ENCODE results near the gene FBLN1.
"Not testable (repeated sequence)": the region's sequence is repeated elsewhere in the genome, so short reads cannot be mapped to it uniquely, and the experiment has no call there.

FBLN1 gene

DNA sequence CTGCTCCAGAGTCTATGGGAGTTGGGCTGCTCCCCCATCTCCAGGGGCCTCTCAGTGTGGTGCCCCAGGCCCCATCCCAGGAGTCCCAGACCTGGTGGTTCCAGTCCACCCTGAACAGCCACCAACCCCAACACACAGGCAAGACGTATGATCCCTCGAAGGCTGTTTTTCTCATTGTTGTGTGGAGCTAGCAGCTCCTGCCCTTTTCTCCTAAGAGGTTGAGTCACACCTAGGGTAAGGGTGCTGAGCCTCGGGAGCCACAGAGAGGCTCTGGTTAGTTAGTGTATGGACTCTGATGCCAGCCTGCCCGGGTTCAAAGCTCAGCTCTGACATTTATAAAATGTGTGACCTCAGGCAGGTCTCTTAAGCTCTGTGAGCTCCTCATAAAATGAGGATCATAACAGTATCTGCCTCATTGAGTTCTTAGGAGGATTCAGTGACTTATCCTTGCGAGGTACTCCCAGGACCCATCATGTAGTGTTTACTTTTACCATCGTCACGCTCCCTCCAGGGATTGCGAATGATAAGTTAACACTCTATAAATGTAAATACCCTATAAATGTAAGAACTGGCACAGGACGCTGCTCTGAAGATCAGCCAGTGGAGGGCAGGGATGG is 47.2 kb downstream of the FBLN1 start:
- DNase-seq: no peak

DNA sequence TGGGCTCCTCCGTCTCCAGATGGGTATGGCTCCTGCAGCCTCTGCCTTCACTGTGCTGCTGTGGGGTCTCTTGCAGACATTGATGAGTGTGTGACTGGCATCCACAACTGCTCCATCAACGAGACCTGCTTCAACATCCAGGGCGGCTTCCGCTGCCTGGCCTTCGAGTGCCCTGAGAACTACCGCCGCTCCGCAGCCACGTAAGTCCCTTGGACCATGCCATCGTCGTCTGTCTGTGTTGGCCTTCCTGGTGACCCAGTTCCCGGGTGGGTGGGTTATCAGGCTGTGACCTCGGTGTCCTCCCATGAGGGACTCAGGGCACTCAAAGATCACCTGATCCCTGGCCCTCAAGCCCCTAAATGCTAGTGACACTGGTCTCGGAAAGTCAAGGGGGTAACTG is 47.7 kb downstream of the FBLN1 start:
- no peak for DNase-seq

DNA sequence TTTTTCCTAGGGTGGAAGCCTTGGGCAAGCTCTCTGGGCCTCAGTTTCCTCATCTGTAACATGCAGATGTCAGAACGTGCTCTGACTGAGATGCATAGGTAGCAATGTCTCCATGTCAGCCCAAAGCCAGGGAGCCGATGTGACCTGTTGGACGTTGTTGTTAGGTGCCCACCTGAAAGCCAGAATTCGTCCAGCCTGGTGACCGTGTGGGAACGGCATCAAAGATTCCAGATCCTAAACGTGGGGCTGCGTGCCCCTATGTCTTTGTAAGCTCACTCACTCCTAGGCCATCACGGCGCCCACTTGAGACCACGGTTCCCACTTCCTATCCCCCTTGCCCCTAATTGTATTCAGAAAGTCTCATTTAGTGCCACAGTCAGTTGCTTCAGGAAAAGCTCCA is 48.2 kb downstream of the FBLN1 start:
- DNase-seq: no peak

DNA sequence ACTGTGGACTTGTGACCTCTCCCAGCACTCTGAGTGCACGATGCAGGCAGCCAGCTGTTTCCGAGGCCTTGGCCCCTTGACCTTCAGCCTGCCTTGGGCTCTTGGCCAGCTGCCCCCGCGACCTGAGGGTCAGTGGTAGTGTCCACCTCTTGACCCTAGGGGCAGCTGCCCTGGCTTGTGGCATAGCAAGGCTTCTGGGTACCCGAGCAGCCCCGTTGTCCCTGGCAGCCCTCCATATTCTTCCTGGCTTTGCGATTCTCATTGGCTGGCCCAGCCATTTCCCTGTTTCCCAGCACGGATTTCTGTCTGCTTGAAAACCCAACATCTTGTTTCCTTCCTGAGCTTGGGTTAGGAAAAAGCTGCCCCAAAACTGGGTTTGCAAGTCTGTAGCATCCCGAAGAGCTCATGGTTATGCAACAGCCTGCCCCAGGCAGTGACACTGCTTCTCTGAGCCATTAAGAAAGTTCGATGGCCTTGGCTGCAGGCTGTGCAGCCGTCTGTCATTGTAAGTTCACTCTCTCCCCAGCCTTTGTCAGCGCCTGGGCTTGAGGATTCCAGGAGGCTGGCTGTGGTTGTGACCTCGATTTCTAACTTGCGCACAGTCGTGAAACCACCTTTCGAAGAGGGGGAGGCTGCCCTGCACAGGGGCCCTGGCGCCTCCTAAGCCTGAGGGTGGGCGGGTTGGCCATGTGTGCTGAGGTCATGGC is 48.8 kb downstream of the FBLN1 start:
- DNase-seq: no peak

- no peak for DNase-seq
Observed at GRCh38 chr22:45552017-45552411, 49.3 kb downstream of the FBLN1 start.

DNA sequence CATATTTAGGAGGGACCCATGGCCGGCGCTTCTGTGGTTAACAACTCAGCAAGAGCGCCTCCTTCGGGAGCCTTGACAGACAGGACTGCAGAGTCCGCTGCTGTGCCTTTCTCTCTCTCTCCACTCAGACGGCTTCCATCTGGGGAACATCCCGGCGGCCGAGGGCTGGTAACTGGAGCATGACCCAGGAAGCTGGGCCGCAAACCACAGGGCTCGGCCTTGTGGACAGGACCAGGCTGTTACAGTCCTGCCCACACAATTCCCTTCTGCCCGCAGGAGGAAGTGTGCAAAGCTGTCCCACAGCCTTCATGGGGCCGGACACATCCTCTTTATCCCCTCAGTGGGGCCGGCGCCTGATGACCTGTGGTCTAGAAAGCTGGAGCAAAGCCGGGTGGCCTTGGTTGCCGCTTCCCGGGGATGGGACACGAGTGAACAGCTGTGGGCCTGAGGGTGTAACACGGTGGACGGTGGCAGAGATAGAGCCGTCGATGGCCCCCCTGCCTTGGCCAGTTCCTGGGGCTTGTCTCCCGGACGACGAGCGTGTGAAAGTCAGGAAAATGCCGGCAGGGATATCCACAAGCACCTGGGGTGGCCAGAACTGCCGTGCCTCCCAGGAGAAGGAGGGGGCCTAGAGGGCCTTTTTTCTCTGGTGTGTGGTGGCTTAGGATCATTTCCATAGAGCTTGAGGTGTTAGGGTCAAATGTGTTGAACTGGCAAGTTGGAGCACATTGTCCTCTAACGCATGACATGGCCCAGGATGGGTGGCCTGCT is 50.1 kb downstream of the FBLN1 start:
- DNase-seq: no peak

DNA sequence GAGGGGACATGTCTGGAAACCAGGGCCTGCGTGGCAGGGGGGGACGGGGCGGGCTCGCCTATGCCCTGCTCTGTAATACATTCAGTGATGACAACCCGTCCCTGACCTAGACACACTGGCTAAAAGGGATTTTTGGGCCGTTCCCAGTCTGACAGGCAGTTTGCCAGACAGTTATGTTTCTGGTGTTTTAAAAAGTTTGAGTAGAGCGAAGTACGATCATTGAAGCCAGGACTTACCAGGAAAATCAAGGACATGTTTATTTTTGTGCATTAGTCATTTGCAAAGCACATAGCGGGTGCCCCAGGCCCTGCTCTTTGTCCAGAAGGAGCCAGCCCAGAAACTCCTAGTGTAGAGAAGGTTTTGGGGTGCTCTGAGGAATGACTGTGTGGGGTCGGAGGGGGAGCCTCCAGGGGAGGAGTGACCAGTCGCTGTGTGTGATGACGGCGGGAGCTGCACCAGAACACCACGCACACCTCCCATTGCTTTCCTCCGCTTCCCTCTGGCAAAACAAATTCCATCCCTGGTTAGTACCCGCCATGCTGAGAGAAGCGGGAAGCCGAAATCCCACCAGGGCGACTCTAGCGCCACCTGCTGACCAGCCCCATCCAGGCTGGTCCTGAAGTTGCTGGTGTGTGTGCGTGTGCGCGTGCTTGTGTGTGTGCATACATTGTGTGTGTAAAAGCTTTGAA is 50.8 kb downstream of the FBLN1 start:
- DNase-seq: peak; percentile 60

DNA sequence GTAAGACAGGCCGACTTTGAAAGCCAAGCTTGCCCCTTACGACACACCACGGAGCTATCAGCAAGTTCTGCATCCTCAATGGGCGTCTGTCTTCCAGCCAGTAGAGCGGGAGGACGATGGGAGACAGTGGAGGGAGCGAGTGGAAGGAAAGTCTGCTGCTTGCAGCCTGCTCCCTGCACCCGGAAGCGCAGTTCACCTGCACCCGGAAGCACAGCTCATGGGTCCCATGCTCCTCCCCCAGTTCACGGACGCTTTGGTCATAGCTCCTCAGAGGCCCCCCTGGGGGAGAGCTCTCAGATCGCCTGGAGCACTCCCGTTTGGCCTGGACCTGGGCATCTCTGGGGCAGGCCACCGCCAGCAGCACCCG is 51.3 kb downstream of the FBLN1 start:
- DNase-seq: no peak

GRCh38 chr22:45554861-45555260 is 52.2 kb downstream of the FBLN1 start:
- no peak for DNase-seq

- not testable (repeated sequence) for DNase-seq
Observed at GRCh38 chr22:45557926-45558325, 55.2 kb downstream of the FBLN1 start.

DNA sequence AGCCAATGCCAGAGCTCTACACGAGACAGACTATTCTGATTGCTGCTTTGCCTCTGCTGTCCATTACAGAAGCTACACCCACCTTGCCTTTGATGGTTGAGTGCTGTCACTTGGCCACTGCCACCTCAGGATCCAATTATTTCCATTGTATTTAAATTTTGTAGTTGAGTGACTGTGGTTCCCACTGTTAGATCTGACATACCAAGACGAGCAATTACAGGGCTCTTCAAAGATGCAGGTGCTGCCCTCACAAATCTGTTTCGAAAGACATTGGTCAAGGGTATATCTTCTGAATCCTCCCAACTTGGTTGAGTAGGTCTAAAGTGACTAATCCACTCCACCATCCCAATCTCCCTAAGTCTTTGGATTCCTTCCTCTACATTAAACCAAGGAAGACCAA is 57.4 kb downstream of the FBLN1 start:
- not testable (repeated sequence) for DNase-seq

DNA sequence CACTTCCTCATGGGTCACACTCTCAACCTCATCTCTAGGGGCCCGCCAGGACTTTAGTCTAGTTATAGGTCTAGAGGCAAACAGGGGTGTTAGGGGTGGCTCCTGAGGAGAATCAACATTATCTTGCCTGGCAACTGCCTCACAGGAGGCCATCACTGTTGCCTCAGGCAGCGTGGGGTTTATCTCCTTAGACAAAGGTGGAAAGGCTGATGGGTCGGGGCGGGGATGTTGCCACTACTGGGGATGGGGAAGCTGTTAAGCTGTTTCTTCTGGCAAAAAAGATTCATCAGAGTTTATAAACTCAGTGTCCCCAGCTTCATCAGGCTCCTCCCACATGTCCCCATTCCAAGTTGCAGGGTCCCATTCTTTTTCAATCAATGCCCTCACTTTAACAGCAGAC is 58.1 kb downstream of the FBLN1 start:
- DNase-seq: not testable (repeated sequence)

DNA sequence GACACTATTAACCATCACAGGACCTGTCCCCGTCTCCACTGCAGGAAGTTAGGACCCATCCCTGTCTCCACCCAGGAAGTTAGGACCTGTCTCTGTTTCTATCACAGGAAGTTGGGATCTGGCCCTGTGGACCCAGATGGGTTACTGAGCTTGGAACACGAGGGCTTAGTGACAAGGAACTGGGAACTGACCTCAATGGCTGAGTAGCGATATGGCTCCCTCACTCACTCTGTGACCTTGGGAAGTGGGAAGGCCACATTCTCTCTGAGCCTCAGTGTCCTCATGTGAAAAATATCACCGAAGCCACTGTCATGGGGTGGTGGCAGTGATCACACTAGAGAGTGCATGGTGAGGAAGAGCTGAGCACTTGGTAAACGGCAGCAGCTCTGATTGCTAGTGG is 59.4 kb downstream of the FBLN1 start:
- no peak for DNase-seq

DNA sequence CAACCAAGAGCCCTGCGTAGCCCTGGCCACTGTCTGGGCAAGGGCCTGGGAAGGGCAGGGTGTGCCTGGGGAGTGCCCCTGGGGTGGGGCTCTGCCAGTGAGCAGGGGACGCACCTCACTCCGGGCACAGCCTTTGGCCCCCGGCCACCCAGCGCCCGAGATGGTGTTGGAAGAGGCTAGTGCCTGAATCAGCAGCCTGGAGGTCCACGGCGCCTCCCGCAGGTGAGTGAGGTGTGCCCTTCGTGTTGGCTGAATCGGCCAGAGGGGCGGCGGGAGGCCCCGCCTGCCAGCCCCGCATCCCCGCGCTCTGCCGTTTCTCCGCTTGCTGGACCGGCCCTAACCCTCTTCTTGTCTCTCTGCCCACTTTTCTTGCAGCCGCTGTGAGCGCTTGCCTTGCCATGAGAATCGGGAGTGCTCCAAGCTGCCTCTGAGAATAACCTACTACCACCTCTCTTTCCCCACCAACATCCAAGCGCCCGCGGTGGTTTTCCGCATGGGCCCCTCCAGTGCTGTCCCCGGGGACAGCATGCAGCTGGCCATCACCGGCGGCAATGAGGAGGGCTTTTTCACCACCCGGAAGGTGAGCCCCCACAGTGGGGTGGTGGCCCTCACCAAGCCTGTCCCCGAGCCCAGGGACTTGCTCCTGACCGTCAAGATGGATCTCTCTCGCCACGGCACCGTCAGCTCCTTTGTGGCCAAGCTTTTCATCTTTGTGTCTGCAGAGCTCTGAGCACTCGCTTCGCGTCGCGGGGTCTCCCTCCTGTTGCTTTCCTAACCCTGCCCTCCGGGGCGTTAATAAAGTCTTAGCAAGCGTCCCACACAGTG is 60.1 kb downstream of the FBLN1 start:
- DNase-seq: no peak

GRCh38 chr22:45563362-45564040 is 60.8 kb downstream of the FBLN1 start:
- DNase-seq: no peak

- DNase-seq: no peak
Observed at GRCh38 chr22:45564349-45565030, 61.8 kb downstream of the FBLN1 start.

GRCh38 chr22:45565171-45565570 is 62.5 kb downstream of the FBLN1 start:
- no peak for DNase-seq

DNA sequence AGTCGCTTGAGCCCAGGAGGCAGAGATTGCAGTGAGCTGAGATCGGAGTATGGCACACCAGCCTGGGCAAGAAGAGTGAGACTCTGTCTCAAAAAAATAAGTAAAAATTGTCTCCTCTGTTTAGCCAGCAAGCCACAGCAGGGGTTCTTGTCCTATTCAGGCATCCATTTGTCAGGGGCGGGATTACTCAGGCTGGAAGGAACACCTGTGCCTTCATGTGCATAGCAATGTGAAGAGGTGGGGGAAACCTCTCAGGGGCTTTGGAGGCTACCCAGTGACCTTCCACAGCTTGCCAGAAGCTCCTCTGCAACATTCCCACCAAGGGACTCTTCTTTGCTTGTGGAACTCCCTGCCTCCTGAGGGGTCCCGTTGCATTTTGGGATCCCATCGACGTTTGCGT is 63.3 kb downstream of the FBLN1 start:
- no peak for DNase-seq

- DNase-seq: no peak
Observed at GRCh38 chr22:45568213-45568612, 65.5 kb downstream of the FBLN1 start.

GRCh38 chr22:45571089-45571488 is 68.4 kb downstream of the FBLN1 start:
- DNase-seq: no peak

- no peak for DNase-seq
Observed at GRCh38 chr22:45572444-45572843, 69.8 kb downstream of the FBLN1 start.
